ENCODE results near the gene SZT2.

GRCh38 chr1:43395523-43395922 is 5.8 kb downstream of the SZT2 start:
- TF ChIP-seq CTCF (conservative IDR thresholded peaks at IDR 0.05 in 1 of 2, IDR thresholded peaks at IDR 0.05 in 1 of 2; ENCODE audit: low read depth in 1 of 2, low read length in 2 of 2) (no peak), EZH2 (IDR thresholded peaks at IDR 0.05; ENCODE audit: low read length, missing control alignments) (no peak)
